OCI-LY3 (cell line): ENCODE data around the gene HDAC3.

Experiments
- H2AFZ ChIP-seq: fragments of 200-600, 300-600 bp; shearing (Covaris generic); 2 replicates; pipeline ENCODE4 v1.6.0; 2014; ENCODE audit warnings: antibody characterized with exemption, low read depth, low read length
- H3K27ac ChIP-seq: fragments of 200-600, 300-600 bp; sonication (generic); 2 replicates; pipeline ENCODE4 v1.5.1; 2014; ENCODE audit warnings: mild to moderate bottlenecking, low read length, moderate library complexity, mixed read lengths
- H3K27me3 ChIP-seq: fragments of 200-600, 300-600 bp; sonication (generic); 2 replicates; pipeline ENCODE4 v1.6.1; 2014; ENCODE audit warnings: low read depth, low read length, mixed read lengths
- H3K36me3 ChIP-seq: fragments of 200-600, 300-600 bp; sonication (generic); replicated peaks from 2 replicates; pipeline ENCODE3; 2014; ENCODE audit warnings: low read depth, low read length, mixed read lengths
- H3K4me1 ChIP-seq: fragments of 300-600, 200-600 bp; sonication (generic); 2 replicates; pipeline ENCODE4 v1.6.1; 2014; ENCODE audit warnings: low read length, mixed read lengths
- H3K4me2 ChIP-seq: fragments of 200-600, 300-600 bp; sonication (generic); 2 replicates; pipeline ENCODE4 v1.6.1; 2014; ENCODE audit warnings: low read length, mixed read lengths
- H3K4me3 ChIP-seq: fragments of 300-600, 200-600 bp; sonication (generic); 2 replicates; pipeline ENCODE4 v1.5.1; 2014; ENCODE audit warnings: antibody characterized with exemption, mild to moderate bottlenecking, low read length, moderate library complexity
- H3K79me2 ChIP-seq: fragments of 300-600, 200-600 bp; shearing (Covaris generic); 2 replicates; pipeline ENCODE4 v1.6.1; 2014; ENCODE audit warnings: mild to moderate bottlenecking, low read length, mixed read lengths
- H3K9ac ChIP-seq: fragments of 300-600, 200-600 bp; shearing (Covaris generic); 2 replicates; pipeline ENCODE4 v1.6.0; 2014; ENCODE audit warnings: mild to moderate bottlenecking, low read length, moderate library complexity
- H3K9me3 ChIP-seq: fragments of 200-600, 300-600 bp; shearing (Covaris generic); 2 replicates; pipeline ENCODE4 v1.6.1; 2014; ENCODE audit warnings: low read length, mixed read lengths; ENCODE audit not compliant: insufficient read depth
- H4K20me1 ChIP-seq: fragments of 200-600, 300-600 bp; sonication (generic); 2 replicates; pipeline ENCODE4 v1.6.1; 2016; ENCODE audit warnings: low read length, mixed read lengths; ENCODE audit not compliant: insufficient read depth
- EZH2phosphoT487 ChIP-seq: fragments of 200-600 bp; shearing (Covaris generic); IDR thresholded peaks from 2 replicates; pipeline ENCODE4 v1.6.1; 2018; ENCODE audit warnings: antibody characterized with exemption, mixed run types, low read depth
- TF ChIP-seq, protein P1 (sequence below): fragments of 200-600, 300-600 bp; sonication (generic); IDR thresholded peaks from 2 replicates; pipeline ENCODE4 v1.5.1; 2014; ENCODE audit warnings: antibody characterized with exemption, low read length, low read depth

Gene HDAC3

DNA sequence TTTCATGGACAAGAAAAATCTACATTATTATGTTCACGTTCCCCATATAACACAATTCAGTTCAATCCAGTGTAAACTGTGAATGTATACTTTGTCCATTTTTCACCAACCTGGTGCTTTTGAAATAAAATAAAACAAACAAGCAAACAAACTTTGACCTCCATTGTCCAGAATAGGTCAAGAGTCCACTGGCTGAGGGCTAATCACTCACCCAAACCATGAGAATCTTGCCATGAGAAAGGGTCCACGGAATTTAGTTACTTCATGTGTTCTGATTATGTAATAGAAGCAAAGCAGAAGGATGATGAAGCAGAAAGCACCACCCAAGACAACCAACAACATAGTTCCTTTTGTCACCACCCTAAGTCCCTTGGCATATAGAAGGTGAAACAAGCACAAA lies 46.5 kb downstream of the HDAC3 start:
- H3K27ac ChIP-seq: no peak overlapping the region
- H3K9me3 ChIP-seq: no peaks in the 10 kb centered on the region
- H3K4me2 ChIP-seq: no peak overlapping the region
- H4K20me1 ChIP-seq: no peaks in the 10 kb centered on the region
- peaks cover 15% of the 10 kb centered on the region for H3K36me3 ChIP-seq
- no peak overlapping the region for H3K4me3 ChIP-seq
- peaks cover 26% of the 10 kb centered on the region for H3K79me2 ChIP-seq
- H2AFZ ChIP-seq: no peak overlapping the region
- no peak overlapping the region for H3K9ac ChIP-seq
- peaks cover 17% of the 10 kb centered on the region for H3K4me1 ChIP-seq
- no peaks in the 10 kb centered on the region for H3K27me3 ChIP-seq
- TF ChIP-seq EZH2phosphoT487: no peak
- TF ChIP-seq, protein P1, sequence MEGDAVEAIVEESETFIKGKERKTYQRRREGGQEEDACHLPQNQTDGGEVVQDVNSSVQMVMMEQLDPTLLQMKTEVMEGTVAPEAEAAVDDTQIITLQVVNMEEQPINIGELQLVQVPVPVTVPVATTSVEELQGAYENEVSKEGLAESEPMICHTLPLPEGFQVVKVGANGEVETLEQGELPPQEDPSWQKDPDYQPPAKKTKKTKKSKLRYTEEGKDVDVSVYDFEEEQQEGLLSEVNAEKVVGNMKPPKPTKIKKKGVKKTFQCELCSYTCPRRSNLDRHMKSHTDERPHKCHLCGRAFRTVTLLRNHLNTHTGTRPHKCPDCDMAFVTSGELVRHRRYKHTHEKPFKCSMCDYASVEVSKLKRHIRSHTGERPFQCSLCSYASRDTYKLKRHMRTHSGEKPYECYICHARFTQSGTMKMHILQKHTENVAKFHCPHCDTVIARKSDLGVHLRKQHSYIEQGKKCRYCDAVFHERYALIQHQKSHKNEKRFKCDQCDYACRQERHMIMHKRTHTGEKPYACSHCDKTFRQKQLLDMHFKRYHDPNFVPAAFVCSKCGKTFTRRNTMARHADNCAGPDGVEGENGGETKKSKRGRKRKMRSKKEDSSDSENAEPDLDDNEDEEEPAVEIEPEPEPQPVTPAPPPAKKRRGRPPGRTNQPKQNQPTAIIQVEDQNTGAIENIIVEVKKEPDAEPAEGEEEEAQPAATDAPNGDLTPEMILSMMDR: no peak

DNA sequence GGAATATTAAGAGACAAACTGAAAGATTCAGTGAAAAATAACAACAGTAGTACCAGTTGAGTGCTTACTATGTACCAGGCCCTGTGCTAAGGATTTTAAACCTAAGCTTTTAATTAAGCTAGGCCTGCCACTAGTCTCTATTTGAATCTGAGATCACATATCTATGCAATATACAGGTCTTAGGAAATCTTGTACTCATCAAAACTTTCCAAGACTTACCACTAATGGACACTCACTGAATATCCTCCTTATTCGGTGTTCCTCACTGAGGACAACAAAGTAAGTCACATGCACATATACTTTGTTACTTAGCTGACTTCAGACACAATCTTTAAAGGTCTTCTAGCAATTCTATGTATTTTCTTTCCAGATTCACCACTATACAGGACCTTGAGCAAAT lies 50.4 kb downstream of the HDAC3 start:
- Histone ChIP-seq H3K4me2 (no peak overlapping the region), H3K4me3 (no peak overlapping the region), H3K79me2 (peaks cover 20% of the 10 kb centered on the region), H3K27me3 (no peaks in the 10 kb centered on the region), H2AFZ (no peak overlapping the region), H3K36me3 (peaks cover 17% of the 10 kb centered on the region), H3K27ac (no peak overlapping the region), H3K9ac (no peak overlapping the region), H3K4me1 (peaks cover 21% of the 10 kb centered on the region), H3K9me3 (no peaks in the 10 kb centered on the region), H4K20me1 (no peaks in the 10 kb centered on the region)
- no peak for TF ChIP-seq EZH2phosphoT487
- TF ChIP-seq, protein P1: no peak

DNA sequence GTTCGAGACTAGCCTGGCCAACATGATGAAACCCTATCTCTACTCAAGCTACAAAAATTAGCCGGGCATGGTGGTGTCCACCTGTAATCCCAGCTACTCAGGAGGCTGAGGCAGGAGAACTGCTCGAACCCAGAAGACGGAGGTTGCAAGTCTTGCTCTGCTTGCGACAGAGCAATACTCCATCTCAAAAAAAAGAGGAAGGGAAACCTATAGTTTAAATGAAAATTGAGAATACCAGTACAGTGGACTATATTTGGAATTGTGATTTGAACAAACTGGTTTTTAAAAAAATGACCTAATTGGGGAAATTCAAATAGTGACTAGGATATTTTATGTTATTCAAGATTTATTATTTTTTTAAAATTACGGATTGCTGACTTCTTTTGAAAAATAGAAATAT lies 51.1 kb downstream of the HDAC3 start:
- peaks cover 23% of the 10 kb centered on the region for H3K36me3 ChIP-seq

DNA sequence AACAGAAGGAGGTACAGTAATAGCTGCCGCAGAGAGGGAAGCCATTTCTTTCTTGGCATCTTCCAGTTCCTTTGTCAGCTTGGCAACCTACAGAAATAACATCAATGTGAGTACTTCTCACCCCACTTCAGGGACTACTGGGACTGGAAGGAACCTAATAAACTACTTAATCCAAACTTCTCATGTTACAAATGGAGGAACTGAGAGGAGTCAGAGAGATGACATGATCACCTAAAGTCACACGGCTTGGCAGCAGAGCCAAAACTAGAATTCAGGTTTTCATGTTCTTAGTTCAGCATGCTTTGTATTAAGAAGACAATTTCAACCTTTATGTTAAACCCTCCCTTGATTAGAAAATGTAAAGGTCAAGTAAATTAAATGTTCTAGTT lies 62.5 kb downstream of the HDAC3 start:
- H3K79me2 ChIP-seq: no peaks in the 10 kb centered on the region
- no peak for TF ChIP-seq EZH2phosphoT487
- TF ChIP-seq, protein P1: no peak
- H3K36me3 ChIP-seq: peaks cover 30% of the 10 kb centered on the region
- no peaks in the 10 kb centered on the region for H4K20me1 ChIP-seq
- H3K4me2 ChIP-seq: peak overlapping the region; percentile 38
- peaks cover 29% of the 10 kb centered on the region for H3K4me1 ChIP-seq
- no peak overlapping the region for H2AFZ ChIP-seq
- H3K27me3 ChIP-seq: no peaks in the 10 kb centered on the region
- H3K4me3 ChIP-seq: no peak overlapping the region
- no peak overlapping the region for H3K9ac ChIP-seq
- H3K9me3 ChIP-seq: no peaks in the 10 kb centered on the region
- peak overlapping the region; percentile 58 for H3K27ac ChIP-seq

More for the DNA sequence above, 51.1 kb downstream of the HDAC3 start:
- H2AFZ ChIP-seq: no peak overlapping the region
- H3K27ac ChIP-seq: no peak overlapping the region
- no peak overlapping the region for H3K4me3 ChIP-seq
- H3K9ac ChIP-seq: no peak overlapping the region
- H3K79me2 ChIP-seq: peaks cover 14% of the 10 kb centered on the region
- no peaks in the 10 kb centered on the region for H3K27me3 ChIP-seq
- H4K20me1 ChIP-seq: no peaks in the 10 kb centered on the region
- peaks cover 21% of the 10 kb centered on the region for H3K4me1 ChIP-seq
- H3K9me3 ChIP-seq: no peaks in the 10 kb centered on the region
- no peak for TF ChIP-seq EZH2phosphoT487
- TF ChIP-seq, protein P1: no peak
- no peak overlapping the region for H3K4me2 ChIP-seq
